K562 (cell line): ENCODE data around the gene PARD3B. TPM values are rescaled to one million over a fixed set of nuclear protein-coding genes. Genes with fewer than 3 reads are reported as not detected.

ENCODE experiments used
- ARID2 ChIP-seq: fragments of 450-650 bp; IDR thresholded peaks from 2 replicates; pipeline ENCODE4 v1.6.1; 2017; ENCODE audit warnings: antibody characterized with exemption, mild to moderate bottlenecking
- BACH1 ChIP-seq: fragments of 200-800 bp; sonication (Bioruptor generic); IDR thresholded peaks from 2 replicates; pipeline ENCODE4 v1.6.1; 2016; ENCODE audit warnings: missing genetic modification characterization, missing compliant biosample characterization
- CBFA2T3 ChIP-seq: fragments of 450-650 bp; IDR thresholded peaks from 2 replicates; pipeline ENCODE4 v1.6.1; 2017
- DNMT1 ChIP-seq: fragments of 450-650 bp; IDR thresholded peaks from 2 replicates; pipeline ENCODE4 v1.6.1; 2016; ENCODE audit warnings: antibody characterized with exemption, mild to moderate bottlenecking
- DPF2 ChIP-seq: fragments of 450-650 bp; IDR thresholded peaks from 2 replicates; pipeline ENCODE4 v1.6.1; 2016
- EP300 ChIP-seq: IDR thresholded peaks from 2 replicates; pipeline ENCODE4 v1.6.1; 2012; ENCODE audit warnings: low read length, improper control_type of control experiment
- FOXJ3 ChIP-seq: sonication (generic); formaldehyde crosslinking; IDR thresholded peaks from 2 replicates; pipeline ENCODE4 v1.4.0; 2020; ENCODE audit warnings: mild to moderate bottlenecking, missing genetic modification reagents
- KAT8 ChIP-seq: fragments of 450-650 bp; IDR thresholded peaks from 2 replicates; pipeline ENCODE4 v1.6.1; 2016; ENCODE audit warnings: low read depth, mild to moderate bottlenecking
- KDM1A ChIP-seq, 2 experiments: fragments of 450-650 bp; IDR thresholded peaks; 2 replicates each; pipeline ENCODE4 v1.6.1; 2016; ENCODE audit warnings: mild to moderate bottlenecking in 2 of 2
- MBD2 ChIP-seq: sonication (generic); IDR thresholded peaks from 2 replicates; pipeline ENCODE4 v1.6.1; 2016; ENCODE audit warnings: low read depth, borderline replicate concordance
- MNT ChIP-seq, 2 experiments: fragments of 450-650 bp; conservative IDR thresholded peaks; 2 replicates each; pipeline ENCODE4 v1.6.1; 2017; ENCODE audit warnings: mild to moderate bottlenecking in 2 of 2, moderate library complexity in 2 of 2
- NCOR1 ChIP-seq: fragments of 450-650 bp; IDR thresholded peaks from 2 replicates; pipeline ENCODE4 v1.6.1; 2016; ENCODE audit warnings: mild to moderate bottlenecking, moderate library complexity
- NFRKB ChIP-seq: fragments of 450-650 bp; IDR thresholded peaks from 2 replicates; pipeline ENCODE4 v1.6.1; 2016; ENCODE audit warnings: low read depth
- PHF21A ChIP-seq: fragments of 450-650 bp; IDR thresholded peaks from 2 replicates; pipeline ENCODE4 v1.6.1; 2017; ENCODE audit warnings: low read depth, borderline replicate concordance
- PTBP1 ChIP-seq: fragments of 200-400 bp; formaldehyde crosslinking; IDR thresholded peaks from 2 replicates; pipeline ENCODE4 v1.6.1; 2017; ENCODE audit warnings: low read depth, low read length
- PTTG1 ChIP-seq: fragments of 450-650 bp; IDR thresholded peaks from 2 replicates; pipeline ENCODE4 v1.6.1; 2016; ENCODE audit warnings: low read depth, mild to moderate bottlenecking, missing genetic modification characterization, missing compliant biosample characterization
- RB1 ChIP-seq: fragments of 450-650 bp; IDR thresholded peaks from 2 replicates; pipeline ENCODE4 v1.6.1; 2017; ENCODE audit warnings: low read depth, mild to moderate bottlenecking
- RCOR1 ChIP-seq, 2 experiments: IDR thresholded peaks; 2 replicates each; pipeline ENCODE4 v1.6.1; 2012; ENCODE audit warnings: low read depth in 2 of 2, low read length in 2 of 2, borderline replicate concordance in 1 of 2, improper control_type of control experiment in 1 of 2
- SMARCB1 ChIP-seq: IDR thresholded peaks from 2 replicates; pipeline ENCODE4 v1.6.1; 2011; ENCODE audit warnings: improper control_type of control experiment, low read depth; ENCODE audit not compliant: insufficient read length
- SMARCE1 ChIP-seq: fragments of 450-650 bp; IDR thresholded peaks from 2 replicates; pipeline ENCODE4 v1.7.1; 2016; ENCODE audit warnings: mild to moderate bottlenecking
- SRSF1 ChIP-seq: fragments of 200-400 bp; formaldehyde crosslinking; IDR thresholded peaks from 2 replicates; pipeline ENCODE4 v1.6.1; 2017; ENCODE audit warnings: mild to moderate bottlenecking, low read depth, low read length, moderate library complexity
- SRSF7 ChIP-seq: fragments of 200-400 bp; formaldehyde crosslinking; optimal IDR thresholded peaks from 2 replicates; pipeline ENCODE3; 2017; ENCODE audit warnings: mild to moderate bottlenecking, low read depth, low read length
- YY1 ChIP-seq, 3 experiments: IDR thresholded peaks; 2 replicates each; pipeline ENCODE4 v1.6.1; 2011; ENCODE audit warnings: low read length in 2 of 3, mild to moderate bottlenecking in 2 of 3, moderate library complexity in 2 of 3, borderline replicate concordance in 1 of 3, control low read depth in 1 of 3, low read depth in 1 of 3; ENCODE audit not compliant: insufficient read depth in 3 of 3, insufficient replicate concordance in 2 of 3, control insufficient read depth in 1 of 3, insufficient read length in 1 of 3; ENCODE audit errors: extremely low read depth in 1 of 3
- ZNF124 ChIP-seq: sonication (generic); formaldehyde crosslinking; IDR thresholded peaks from 2 replicates; pipeline ENCODE4 v1.8.1; 2022; ENCODE audit warnings: missing genetic modification reagents
- ZNF24 ChIP-seq: fragments of 450-650 bp; IDR thresholded peaks from 2 replicates; pipeline ENCODE4 v1.6.1; 2016
- ZNF766 ChIP-seq: fragments of 200-800 bp; sonication (Bioruptor generic); conservative IDR thresholded peaks from 2 replicates; pipeline ENCODE4 v1.6.1; 2016; ENCODE audit warnings: missing genetic modification characterization, missing compliant biosample characterization
- polyA plus RNA-seq, 8 experiments: library from polyadenylated mRNA; depleted of rRNA in 4 of 8; stranded (reverse) in 5 of 8; unstranded in 3 of 8; fragments of >200 nt; fragmentation: Nextera tagmentation in 2 of 8; fragmentation: Illumina TruSeq in 1 of 8; extraction: Ambion mirVana in 2 of 8; extraction: Trizol in 1 of 8; gene quantifications; 2 replicates each; pipeline versions ENCODE4 v1.2.1 to v1.2.3, GENCODE V29; 2011 to 2014; ENCODE audit warnings: inconsistent platforms in 1 of 8, missing spikeins in 1 of 8
- total RNA-seq, 7 experiments: library from RNA; depleted of rRNA in 6 of 7; stranded (reverse); fragments of >200 nt in 6 of 7; fragmentation: Illumina TruSeq in 2 of 7; extraction: Trizol in 2 of 7; gene quantifications; 2 replicates each; pipeline versions ENCODE4 v1.2.1 to v1.2.3, GENCODE V29; 2011 to 2021; ENCODE audit warnings: low replicate concordance in 1 of 7
- TF ChIP-seq, protein P1 (sequence below): IDR thresholded peaks from 2 replicates; pipeline ENCODE4 v1.6.1; 2011; ENCODE audit warnings: borderline replicate concordance, low read depth, mild to moderate bottlenecking, moderate library complexity, low read length; ENCODE audit not compliant: insufficient read depth, poor library complexity, severe bottlenecking
- TF ChIP-seq, protein P2 (sequence below): sonication (generic); formaldehyde crosslinking; IDR thresholded peaks from 2 replicates; pipeline ENCODE4 v1.8.1; 2022; ENCODE audit warnings: missing genetic modification reagents

PARD3B gene
- total and polyA plus RNA-seq, 9 of the 15 experiments (the other 6 are each of a cell fraction or from before 2014, with no cell fraction given), result 0.15 to 3.0 (median 1.1) TPM

GRCh38 chr2:205089958-205090357 lies 544.7 kb downstream of the PARD3B start (continued):
- TF ChIP-seq, protein P1, sequence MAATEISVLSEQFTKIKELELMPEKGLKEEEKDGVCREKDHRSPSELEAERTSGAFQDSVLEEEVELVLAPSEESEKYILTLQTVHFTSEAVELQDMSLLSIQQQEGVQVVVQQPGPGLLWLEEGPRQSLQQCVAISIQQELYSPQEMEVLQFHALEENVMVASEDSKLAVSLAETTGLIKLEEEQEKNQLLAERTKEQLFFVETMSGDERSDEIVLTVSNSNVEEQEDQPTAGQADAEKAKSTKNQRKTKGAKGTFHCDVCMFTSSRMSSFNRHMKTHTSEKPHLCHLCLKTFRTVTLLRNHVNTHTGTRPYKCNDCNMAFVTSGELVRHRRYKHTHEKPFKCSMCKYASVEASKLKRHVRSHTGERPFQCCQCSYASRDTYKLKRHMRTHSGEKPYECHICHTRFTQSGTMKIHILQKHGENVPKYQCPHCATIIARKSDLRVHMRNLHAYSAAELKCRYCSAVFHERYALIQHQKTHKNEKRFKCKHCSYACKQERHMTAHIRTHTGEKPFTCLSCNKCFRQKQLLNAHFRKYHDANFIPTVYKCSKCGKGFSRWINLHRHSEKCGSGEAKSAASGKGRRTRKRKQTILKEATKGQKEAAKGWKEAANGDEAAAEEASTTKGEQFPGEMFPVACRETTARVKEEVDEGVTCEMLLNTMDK, result no peak
- TF ChIP-seq PTBP1, result no peak
- peak; percentile 67; the same call in 1 of the 2 replicates for TF ChIP-seq SMARCE1
- TF ChIP-seq NCOR1, result peak; percentile 67
- TF ChIP-seq KAT8, result no peak
- peak; percentile 70 for TF ChIP-seq DPF2
- no peak for TF ChIP-seq FOXJ3 (CRISPR knock-in tag)
- no peak for TF ChIP-seq SMARCB1
- no peak for TF ChIP-seq PHF21A
- TF ChIP-seq ARID2, result no peak
- peak; percentile 79 for TF ChIP-seq CBFA2T3
- TF ChIP-seq ZNF766 (CRISPR knock-in tag), result 0 out of 2 replicates have a peak, but pooled peaks have one; percentile 52
- TF ChIP-seq RCOR1 (IDR thresholded peaks at IDR 0.05; ENCODE audit: borderline replicate concordance in 1 of 2, low read depth in 2 of 2, low read length in 2 of 2), result peak in 1 of 2 experiments; percentile 93; a peak in 2 of 4 replicates
- no peak for TF ChIP-seq NFRKB
- peak; percentile 75 to 79 for TF ChIP-seq KDM1A (IDR thresholded peaks at IDR 0.05)
- peak in 1 of 2 experiments; percentile 37; a peak in 1 of 4 replicates for TF ChIP-seq MNT (conservative IDR thresholded peaks at IDR 0.05)
- TF ChIP-seq ZNF124, result no peak
- TF ChIP-seq, protein P2, sequence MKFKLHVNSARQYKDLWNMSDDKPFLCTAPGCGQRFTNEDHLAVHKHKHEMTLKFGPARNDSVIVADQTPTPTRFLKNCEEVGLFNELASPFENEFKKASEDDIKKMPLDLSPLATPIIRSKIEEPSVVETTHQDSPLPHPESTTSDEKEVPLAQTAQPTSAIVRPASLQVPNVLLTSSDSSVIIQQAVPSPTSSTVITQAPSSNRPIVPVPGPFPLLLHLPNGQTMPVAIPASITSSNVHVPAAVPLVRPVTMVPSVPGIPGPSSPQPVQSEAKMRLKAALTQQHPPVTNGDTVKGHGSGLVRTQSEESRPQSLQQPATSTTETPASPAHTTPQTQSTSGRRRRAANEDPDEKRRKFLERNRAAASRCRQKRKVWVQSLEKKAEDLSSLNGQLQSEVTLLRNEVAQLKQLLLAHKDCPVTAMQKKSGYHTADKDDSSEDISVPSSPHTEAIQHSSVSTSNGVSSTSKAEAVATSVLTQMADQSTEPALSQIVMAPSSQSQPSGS (CRISPR knock-in tag), result no peak
- TF ChIP-seq RB1, result no peak
- no peak for TF ChIP-seq SRSF1
- TF ChIP-seq SRSF7, result no peak
- TF ChIP-seq ZNF24, result no peak
- TF ChIP-seq YY1 (IDR thresholded peaks at IDR 0.05; ENCODE audit: borderline replicate concordance in 1 of 3, control insufficient read depth in 1 of 3, extremely low read depth in 1 of 3, insufficient read depth in 3 of 3, insufficient read length in 1 of 3, insufficient replicate concordance in 2 of 3, low read depth in 1 of 3, low read length in 2 of 3), result no peak
- no peak for TF ChIP-seq DNMT1
- TF ChIP-seq EP300, result peak; percentile 68
- TF ChIP-seq PTTG1 (tag), result no peak
- no peak for TF ChIP-seq MBD2
- TF ChIP-seq BACH1 (tag), result no peak
